ENCODE measurements around the gene LRIG2. TPM values are rescaled to one million over a fixed set of nuclear protein-coding genes. Genes with fewer than 3 reads are reported as not detected.

LRIG2 gene
- total and polyA plus RNA-seq, 2 of the 13 experiments (the other 11 are each of a cell fraction or from before 2014, with no cell fraction given): 8.1 to 12.2 TPM

GRCh38 chr1:113146242-113147072, 73.5 kb downstream of the LRIG2 start (continued):
- peak; percentile 64; the same call in 1 of the 2 replicates for TF ChIP-seq ZNF280D (CRISPR knock-in tag; IDR thresholded peaks at IDR 0.05)
- no peak for TF ChIP-seq HDAC6 (IDR thresholded peaks at IDR 0.05; ENCODE audit: low read depth, low read length)
- no peak for TF ChIP-seq JDP2 (CRISPR knock-in tag; IDR thresholded peaks at IDR 0.05; ENCODE audit: borderline replicate concordance)
- peak; percentile 47 for TF ChIP-seq ARID5B (CRISPR knock-in tag; IDR thresholded peaks at IDR 0.05)
- no peak for TF ChIP-seq TERF1 (CRISPR knock-in tag; IDR thresholded peaks at IDR 0.05)
- no peak for TF ChIP-seq ZNF333 (CRISPR knock-in tag; IDR thresholded peaks at IDR 0.05; ENCODE audit: borderline replicate concordance)
- no peak for TF ChIP-seq NKX3-1 (CRISPR knock-in tag; IDR thresholded peaks at IDR 0.05)
- no peak for TF ChIP-seq ZNF674 (CRISPR knock-in tag; IDR thresholded peaks at IDR 0.05; ENCODE audit: low read depth)
- no peak for TF ChIP-seq CREB1 (IDR thresholded peaks at IDR 0.05)
- no peak for TF ChIP-seq CREB1 (CRISPR knock-in tag; IDR thresholded peaks at IDR 0.05)
- TF ChIP-seq ZFX (CRISPR knock-in tag; IDR thresholded peaks at IDR 0.05; ENCODE audit: low read depth): peak; percentile 61; the same call in 1 of the 2 replicates
- no peak for TF ChIP-seq ZNF142 (CRISPR knock-in tag; IDR thresholded peaks at IDR 0.05)
- TF ChIP-seq HHEX (CRISPR knock-in tag; IDR thresholded peaks at IDR 0.05): no peak
- peak; percentile 75 for TF ChIP-seq NR2F6 (IDR thresholded peaks at IDR 0.05)
- peak; percentile 63 for TF ChIP-seq NR2F6 (CRISPR knock-in tag; IDR thresholded peaks at IDR 0.05)
- no peak for TF ChIP-seq ZNF274 (CRISPR knock-in tag; IDR thresholded peaks at IDR 0.05)

All from HepG2 (cell line).